Cardiac muscle cell (in vitro differentiated cells and primary cell): Measurements from ENCODE around the gene BIRC2. TPM values are rescaled to one million over a fixed set of nuclear protein-coding genes. Genes with fewer than 3 reads are reported as not detected.

Source experiments
- DNase-seq, 2 donors: peaks; one replicate each; pipeline versions ENCODE4 v3.0.0 to v3.0.0-alpha.2; 2010 to 2017; ENCODE audit warnings: low read depth in 1 of 2, low spot score in 1 of 2
- H3K27ac ChIP-seq: fragments of 200-600 bp; sonication (generic); 2 replicates; pipeline ENCODE4 v1.5.1; 2016
- H3K27me3 ChIP-seq: fragments of 200-600 bp; sonication (generic); 2 replicates; pipeline ENCODE4 v1.6.0; 2016; ENCODE audit warnings: control low read depth
- H3K36me3 ChIP-seq: fragments of 200-600 bp; sonication (generic); 2 replicates; pipeline ENCODE4 v1.5.1; 2016; ENCODE audit warnings: control low read depth
- H3K4me1 ChIP-seq: fragments of 200-600 bp; sonication (generic); 2 replicates; pipeline ENCODE4 v1.8.1; 2017; ENCODE audit warnings: low read depth, mild to moderate bottlenecking, mixed run types
- H3K4me3 ChIP-seq: fragments of 200-600 bp; sonication (generic); 2 replicates; pipeline ENCODE4 v1.5.1; 2016; ENCODE audit warnings: mild to moderate bottlenecking
- H3K9me3 ChIP-seq: fragments of 200-600 bp; sonication (generic); 2 replicates; pipeline ENCODE4 v1.5.1; 2017; ENCODE audit warnings: low read depth, mild to moderate bottlenecking, control low read depth
- polyA plus RNA-seq: library from polyadenylated mRNA; unstranded; fragments of >200 nt; fragmentation: Nextera tagmentation; extraction: Ambion mirVana; gene quantifications from 2 replicates; pipeline ENCODE4 v1.2.1, GENCODE V29; 2016
- total RNA-seq: library from RNA; depleted of rRNA; stranded (reverse); fragments of >200 nt; gene quantifications from 2 replicates; pipeline ENCODE4 v1.2.3, GENCODE V29; 2016
- TF ChIP-seq, protein P1 (sequence below): IDR thresholded peaks from 2 replicates; pipeline ENCODE4 v1.5.1; 2012; ENCODE audit warnings: low read depth, mild to moderate bottlenecking, low read length

BIRC2 gene
- total and polyA plus RNA-seq, 2 experiments from 2014 or later, result 36.1 to 40.4 TPM

DNA sequence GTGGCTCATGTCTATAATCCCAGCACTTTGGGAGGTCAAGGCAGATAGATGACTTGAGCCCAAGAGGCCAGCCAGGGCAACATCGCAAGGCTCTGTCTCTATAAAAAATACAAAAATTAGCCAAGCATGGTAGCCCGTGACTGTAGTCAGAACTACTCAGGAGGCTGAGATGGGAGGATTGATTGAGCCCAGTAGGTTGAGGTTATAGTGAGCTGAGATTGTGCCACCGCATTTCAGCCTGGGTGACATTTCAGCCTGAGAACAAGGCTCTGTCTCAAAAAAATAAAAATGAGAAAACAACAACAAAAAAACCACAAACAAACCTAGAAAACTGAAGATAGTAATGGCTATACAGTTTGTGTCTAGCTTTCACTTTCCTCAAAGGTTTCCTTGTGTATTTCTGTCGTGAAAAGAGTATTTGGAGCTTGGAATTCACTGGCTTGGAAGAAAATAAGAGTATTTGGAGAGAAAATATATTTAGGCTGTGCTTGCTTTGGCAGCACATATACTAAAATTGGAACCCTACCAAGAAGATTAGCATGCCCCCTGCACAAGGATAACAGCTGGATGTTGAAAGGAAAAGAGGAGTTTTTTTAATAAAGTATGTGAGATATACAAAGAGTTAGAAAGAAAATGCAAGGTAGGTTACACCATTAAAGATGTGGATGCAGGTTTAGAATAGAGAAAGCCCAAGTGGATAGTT, 33.6 kb upstream of the BIRC2 start:
- DNase-seq, result peak in 1 of 2 donors; percentile 45
- H3K36me3 ChIP-seq, result no peaks in the 10 kb centered on the region
- TF ChIP-seq, protein P1, sequence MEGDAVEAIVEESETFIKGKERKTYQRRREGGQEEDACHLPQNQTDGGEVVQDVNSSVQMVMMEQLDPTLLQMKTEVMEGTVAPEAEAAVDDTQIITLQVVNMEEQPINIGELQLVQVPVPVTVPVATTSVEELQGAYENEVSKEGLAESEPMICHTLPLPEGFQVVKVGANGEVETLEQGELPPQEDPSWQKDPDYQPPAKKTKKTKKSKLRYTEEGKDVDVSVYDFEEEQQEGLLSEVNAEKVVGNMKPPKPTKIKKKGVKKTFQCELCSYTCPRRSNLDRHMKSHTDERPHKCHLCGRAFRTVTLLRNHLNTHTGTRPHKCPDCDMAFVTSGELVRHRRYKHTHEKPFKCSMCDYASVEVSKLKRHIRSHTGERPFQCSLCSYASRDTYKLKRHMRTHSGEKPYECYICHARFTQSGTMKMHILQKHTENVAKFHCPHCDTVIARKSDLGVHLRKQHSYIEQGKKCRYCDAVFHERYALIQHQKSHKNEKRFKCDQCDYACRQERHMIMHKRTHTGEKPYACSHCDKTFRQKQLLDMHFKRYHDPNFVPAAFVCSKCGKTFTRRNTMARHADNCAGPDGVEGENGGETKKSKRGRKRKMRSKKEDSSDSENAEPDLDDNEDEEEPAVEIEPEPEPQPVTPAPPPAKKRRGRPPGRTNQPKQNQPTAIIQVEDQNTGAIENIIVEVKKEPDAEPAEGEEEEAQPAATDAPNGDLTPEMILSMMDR, result no peak
- no peaks in the 10 kb centered on the region for H3K9me3 ChIP-seq
- peaks cover 9% of the 10 kb centered on the region for H3K27me3 ChIP-seq
- no peak overlapping the region for H3K4me3 ChIP-seq
- H3K27ac ChIP-seq, result no peak overlapping the region
- no peaks in the 10 kb centered on the region for H3K4me1 ChIP-seq

DNA sequence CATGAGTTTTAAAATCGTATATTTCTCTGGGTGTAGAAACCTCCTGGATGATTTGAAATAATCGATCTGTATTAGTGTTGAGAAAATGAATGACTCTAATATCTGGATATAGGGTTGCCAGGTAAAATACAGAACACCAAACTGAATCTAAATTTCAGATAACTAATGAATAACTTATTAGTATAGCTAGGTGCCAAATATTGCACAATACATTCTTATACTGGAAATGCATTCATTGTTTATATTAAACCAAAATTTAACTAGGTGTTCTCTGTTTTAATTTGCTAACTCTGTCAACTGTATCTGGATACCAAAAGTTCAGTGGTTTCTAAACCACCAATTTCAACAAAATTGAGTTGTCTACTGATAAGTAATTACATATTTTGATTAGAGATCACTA, 32.2 kb upstream of the BIRC2 start:
- H3K4me3 ChIP-seq, result no peak overlapping the region
- no peaks in the 10 kb centered on the region for H3K9me3 ChIP-seq
- DNase-seq, result no peak
- peaks cover 20% of the 10 kb centered on the region for H3K27me3 ChIP-seq
- H3K27ac ChIP-seq, result no peak overlapping the region
- TF ChIP-seq, protein P1, result no peak
- H3K4me1 ChIP-seq, result no peaks in the 10 kb centered on the region
- H3K36me3 ChIP-seq, result no peaks in the 10 kb centered on the region

- Histone ChIP-seq H3K27ac (no peak overlapping the region), H3K4me3 (no peak overlapping the region), H3K36me3 (no peaks in the 10 kb centered on the region), H3K9me3 (no peaks in the 10 kb centered on the region), H3K27me3 (peaks cover 20% of the 10 kb centered on the region), H3K4me1 (no peaks in the 10 kb centered on the region)
- no peak for DNase-seq
- TF ChIP-seq, protein P1, result no peak
These were observed 30.6 kb upstream of the BIRC2 start for GRCh38 chr11:102316346-102316904.

DNA sequence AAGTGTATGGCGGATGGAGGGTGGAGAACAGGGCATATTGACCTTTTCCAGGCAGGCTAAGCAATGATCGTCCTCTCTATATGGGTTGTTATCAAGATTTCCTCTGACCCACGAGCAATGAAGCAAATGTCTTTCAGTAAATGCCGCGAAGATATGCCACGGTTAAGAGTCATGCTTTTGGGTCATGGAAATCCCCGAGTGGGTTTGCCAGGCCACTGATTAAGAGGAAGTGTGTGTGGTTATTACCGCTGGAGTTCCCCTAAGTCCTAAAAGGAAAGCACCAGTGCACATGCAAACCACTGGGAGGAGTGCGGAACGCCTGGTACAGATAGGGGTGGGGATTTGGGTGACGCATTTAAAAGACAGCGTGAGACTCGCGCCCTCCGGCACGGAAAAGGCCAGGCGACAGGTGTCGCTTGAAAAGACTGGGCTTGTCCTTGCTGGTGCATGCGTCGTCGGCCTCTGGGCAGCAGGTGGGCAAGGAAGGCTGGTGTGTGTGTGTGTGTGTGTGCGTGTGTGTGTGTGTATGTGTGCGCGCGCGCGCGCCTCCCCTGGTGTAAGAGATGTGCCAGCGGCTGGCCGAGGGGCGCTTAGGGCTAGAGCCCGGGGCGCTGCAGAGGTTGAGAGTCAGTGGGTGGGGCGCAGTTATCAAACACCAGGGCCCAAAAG, 29.8 kb upstream of the BIRC2 start, which contains the start of gene BIRC3:
Gene BIRC3 (plus strand): TSS at position 386 of the 669 bp plus-strand sequence. CDS start 7,026 bp downstream, outside the sequence.
- peak; percentile 71 to 87 for DNase-seq
- Histone ChIP-seq H3K36me3 (no peaks in the 10 kb centered on the region), H3K27ac (no peak within 1 kb of the TSS), H3K4me3 (peak within 1 kb of the TSS; percentile 32), H3K27me3 (peaks cover 20% of the 10 kb centered on the region), H3K9me3 (no peaks in the 10 kb centered on the region), H3K4me1 (no peaks in the 10 kb centered on the region)
- TF ChIP-seq, protein P1, result peak; percentile 27

- TF ChIP-seq, protein P1, result no peak
- Histone ChIP-seq H3K4me1 (no peaks in the 10 kb centered on the region), H3K4me3 (peak overlapping the region; percentile 32), H3K36me3 (no peaks in the 10 kb centered on the region), H3K9me3 (no peaks in the 10 kb centered on the region), H3K27ac (no peak overlapping the region), H3K27me3 (peaks cover 20% of the 10 kb centered on the region)
- DNase-seq, result no peak
These were observed 29.3 kb upstream of the BIRC2 start for GRCh38 chr11:102317768-102318103.
